Endothelial cell of umbilical vein (primary cell): ENCODE measurements around the gene RNASEH1. TPM values are rescaled to one million over a fixed set of nuclear protein-coding genes. Genes with fewer than 3 reads are reported as not detected.
A peak's percentile ranks its signal among the peaks of the same experiment; 100 is the strongest.
"Not testable (repeated sequence)": the region's sequence is repeated elsewhere in the genome, so short reads cannot be mapped to it uniquely, and the experiment has no call there.

Experiments used
- BruUV-seq: library from RNA; stranded (reverse); fragments of 400-500 nt; replicated peaks from 2 replicates; lab custom pipeline; 2021; lab: Mats Ljungman, UMichigan
- CTCF ChIA-PET: fragments of 300-600, 350-600 bp; sonication (Branson Sonifier 250); formaldehyde crosslinking; loops from one replicate; lab custom pipeline; 2021; ENCODE audit warnings: antibody characterized with exemption, inconsistent platforms; lab: Charles Lee
- POLR2A ChIA-PET: fragments of 300-600, 350-600 bp; sonication (Branson Sonifier 250); formaldehyde crosslinking; loops from one replicate; lab custom pipeline; 2021; ENCODE audit warnings: antibody characterized with exemption, inconsistent platforms; lab: Charles Lee
- DNase-seq: peaks from one replicate; pipeline ENCODE4 v3.0.0-alpha.2; 2011; ENCODE audit warnings: low read depth, low spot score
- FAIRE-seq: peaks from 2 replicates; lab custom pipeline; 2011; peaks lifted over from hg19 to GRCh38; lab: Jason Lieb, UNC
- H2AFZ ChIP-seq: 2 replicates; pipeline ENCODE4 v1.6.0; 2012; ENCODE audit warnings: low read depth, low read length, control low read depth, inconsistent platforms
- H3K27ac ChIP-seq: 2 replicates; pipeline ENCODE4 v1.5.1; 2011; ENCODE audit warnings: low read depth, mild to moderate bottlenecking, control low read depth, low read length, moderate library complexity; ENCODE audit not compliant: insufficient read depth
- H3K27me3 ChIP-seq, 2 experiments: 2 replicates each; pipeline versions ENCODE4 v1.6.0 to v1.6.1; 2011; ENCODE audit warnings: low read length in 2 of 2, mixed read lengths in 1 of 2; ENCODE audit not compliant: control insufficient read depth in 2 of 2, insufficient read depth in 2 of 2
- H3K36me3 ChIP-seq, 2 experiments: 2 replicates in 1 of 2; 3 replicates in 1 of 2; pipeline ENCODE4 v1.5.1; 2011; ENCODE audit warnings: low read length in 2 of 2, mild to moderate bottlenecking in 1 of 2, moderate library complexity in 1 of 2; ENCODE audit not compliant: control insufficient read depth in 2 of 2, insufficient read depth in 2 of 2; ENCODE audit errors: extremely low read depth in 1 of 2
- H3K4me1 ChIP-seq: 3 replicates; pipeline ENCODE4 v1.5.1; 2011; ENCODE audit warnings: mild to moderate bottlenecking, low read length; ENCODE audit not compliant: control insufficient read depth, insufficient read depth; ENCODE audit errors: extremely low read depth
- H3K4me2 ChIP-seq: 2 replicates; pipeline ENCODE4 v1.6.1; 2011; ENCODE audit warnings: low read length, control low read depth, mixed read lengths; ENCODE audit not compliant: insufficient read depth
- H3K4me3 ChIP-seq, 3 experiments: fragments of 200-600 bp in 1 of 3; sonication (generic), shearing (Covaris generic) in 1 of 3; replicated peaks in 1 of 3; 2 replicates each; pipeline ENCODE4 v1.5.1; 2011 to 2016; ENCODE audit warnings: control low read depth in 3 of 3, low read length in 3 of 3, mild to moderate bottlenecking in 2 of 3, inconsistent platforms in 1 of 3, low read depth in 1 of 3, moderate library complexity in 1 of 3; ENCODE audit not compliant: insufficient read depth in 1 of 3
- H3K79me2 ChIP-seq: 2 replicates; pipeline ENCODE4 v1.6.0; 2012; ENCODE audit warnings: low read length, inconsistent platforms; ENCODE audit not compliant: control insufficient read depth, insufficient read depth
- H3K9ac ChIP-seq: replicated peaks from 2 replicates; pipeline ENCODE3; 2011; ENCODE audit warnings: low read length, control low read depth; ENCODE audit not compliant: insufficient read depth; ENCODE audit errors: extremely low read depth
- H3K9me1 ChIP-seq: replicated peaks from 3 replicates; pipeline ENCODE4 v1.6.0; 2011; ENCODE audit warnings: mild to moderate bottlenecking, low read length; ENCODE audit not compliant: control insufficient read depth, insufficient read depth; ENCODE audit errors: extremely low read depth
- H3K9me3 ChIP-seq: replicated peaks from 2 replicates; pipeline ENCODE4 v1.5.1; 2012; ENCODE audit warnings: low read length, inconsistent platforms; ENCODE audit not compliant: control insufficient read depth, insufficient read depth
- H4K20me1 ChIP-seq: replicated peaks from 2 replicates; pipeline ENCODE3; 2011; ENCODE audit warnings: mild to moderate bottlenecking, low read length; ENCODE audit not compliant: control insufficient read depth, insufficient read depth; ENCODE audit errors: extremely low read depth
- CTCF ChIP-seq, 2 donors: IDR thresholded peaks; 1 replicate in 1 of 2; 2 replicates in 1 of 2; pipeline ENCODE4 v1.5.1; 2011; ENCODE audit warnings: low read length in 2 of 2, mild to moderate bottlenecking in 2 of 2, moderate library complexity in 2 of 2, control low read depth in 1 of 2, inconsistent platforms in 1 of 2, low read depth in 1 of 2; ENCODE audit not compliant: insufficient read depth in 1 of 2; ENCODE audit errors: extremely low read depth in 1 of 2
- FOS ChIP-seq: IDR thresholded peaks from 2 replicates; pipeline ENCODE4 v1.6.1; 2011; ENCODE audit warnings: mild to moderate bottlenecking, low read length, moderate library complexity, borderline replicate concordance; ENCODE audit not compliant: insufficient read depth
- GATA2 ChIP-seq: IDR thresholded peaks from 2 replicates; pipeline ENCODE4 v1.7.0; 2011; ENCODE audit warnings: low read depth, mild to moderate bottlenecking, moderate library complexity, mixed read lengths, low read length; ENCODE audit not compliant: insufficient read length, insufficient read depth
- MYC ChIP-seq: IDR thresholded peaks from one replicate; pipeline ENCODE4 v1.6.1; 2011; ENCODE audit warnings: mild to moderate bottlenecking, low read depth, low read length
- POLR2AphosphoS5 ChIP-seq: IDR thresholded peaks from 2 replicates; pipeline ENCODE4 v1.6.1; 2012; ENCODE audit warnings: low read depth, mild to moderate bottlenecking, control low read depth, low read length, moderate library complexity; ENCODE audit not compliant: insufficient read depth
- dilution Hi-C: fragments of 300-500 bp; cut with MboI; formaldehyde crosslinking; loops from one replicate; pipeline ENCODE4 v1.15.0; 2019; ENCODE audit warnings: low sequenced_read_pairs; ENCODE audit not compliant: extremely low pct_ligation_motif_present
- intact Hi-C: fragments of 100-400 bp; cut with micrococcal nuclease; formaldehyde crosslinking; loops from one replicate; pipeline ENCODE4 v1.10.0; 2022
- polyA plus RNA-seq, 4 experiments: library from polyadenylated mRNA; depleted of rRNA in 3 of 4; stranded (reverse) in 3 of 4; unstranded in 1 of 4; fragments of >200 nt; gene quantifications; 2 replicates each; pipeline versions ENCODE4 v1.2.1 to v1.2.3, GENCODE V29; 2011 to 2012; ENCODE audit warnings: missing spikeins in 1 of 4
- total RNA-seq: library from RNA; stranded (reverse); gene quantifications from 2 replicates; pipeline ENCODE4 v1.2.3, GENCODE V29; 2021

The RNASEH1 gene
- total and polyA plus RNA-seq, 2 donors (not counting 3 experiments of a cell fraction or from before 2014, with no cell fraction given) = 12.8 to 30.8 TPM

DNA sequence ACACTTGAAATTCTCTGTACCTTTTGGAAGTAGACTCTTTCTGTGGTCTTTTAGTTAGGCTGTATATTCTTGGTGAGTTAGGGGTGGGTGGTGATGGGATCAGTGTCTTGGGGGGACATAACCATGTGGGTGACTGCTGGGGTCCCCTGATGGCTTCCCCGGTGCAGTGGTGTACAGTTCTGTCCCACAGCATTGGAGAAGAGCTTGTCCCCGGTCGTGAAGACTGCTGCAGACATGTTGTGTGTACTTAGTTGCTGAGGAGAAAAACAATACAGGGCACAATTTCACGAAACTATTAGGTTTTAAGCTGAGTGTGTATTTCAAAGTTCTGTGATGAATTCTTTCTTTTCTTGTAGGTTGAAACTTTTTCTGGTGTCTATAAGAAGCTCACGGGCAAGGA lies 22.3 kb upstream of the RNASEH1 start:
- H3K79me2 ChIP-seq = peaks cover 57% of the 10 kb centered on the region
- H3K27me3 ChIP-seq = no peaks in the 10 kb centered on the region
- no peak overlapping the region for H3K27ac ChIP-seq
- no peak for DNase-seq
- no peak overlapping the region for H3K4me2 ChIP-seq
- FAIRE-seq = no peak
- no peaks in the 10 kb centered on the region for H3K9me1 ChIP-seq
- intact Hi-C loops (no loop called here), dilution Hi-C loops (no loop called here)
- peaks cover 23 to 41% of the 10 kb centered on the region in 2 experiments for H3K36me3 ChIP-seq
- TF ChIP-seq GATA2 (no peak), CTCF (IDR thresholded peaks at IDR 0.05; ENCODE audit: extremely low read depth in 1 of 2, insufficient read depth in 1 of 2, low read depth in 1 of 2, low read length in 2 of 2) (no peak), POLR2AphosphoS5 (no peak), FOS (no peak), MYC (no peak)
- H3K9ac ChIP-seq = no peak overlapping the region
- H3K4me1 ChIP-seq = peaks cover 31% of the 10 kb centered on the region
- H3K9me3 ChIP-seq = no peaks in the 10 kb centered on the region
- POLR2A ChIA-PET = no interaction called here
- CTCF ChIA-PET = no interaction called here
- no peak overlapping the region for H2AFZ ChIP-seq
- no TSS peak for BruUV-seq
- H4K20me1 ChIP-seq = peaks cover 19% of the 10 kb centered on the region
- H3K4me3 ChIP-seq = no peak overlapping the region

- dilution Hi-C loops (no loop called here), intact Hi-C loops (loop anchor here (5.0 kb wide), 1 partner anchor 73 kb away; no protein-coding TSS in a partner anchor)
- Histone ChIP-seq H3K4me1 (peaks cover 31% of the 10 kb centered on the region), H3K9me1 (no peaks in the 10 kb centered on the region), H3K9ac (peak overlapping the region; percentile 21), H4K20me1 (peaks cover 19% of the 10 kb centered on the region), H3K36me3 (peaks cover 22 to 41% of the 10 kb centered on the region in 2 experiments), H3K9me3 (no peaks in the 10 kb centered on the region), H3K4me2 (peak overlapping the region; percentile 85), H3K27me3 (no peaks in the 10 kb centered on the region), H3K27ac (peak overlapping the region; percentile 14), H3K4me3 (peak overlapping the region in 1 of 3 experiments; percentile 55), H3K79me2 (peaks cover 60% of the 10 kb centered on the region), H2AFZ (no peak overlapping the region)
- DNase-seq = no peak
- CTCF ChIA-PET = interaction anchor here (0.7 to 1.4 kb wide), 2 partner anchors 8 to 16 kb away, joined by 3 to 4 read pairs; partner anchors contain the start of gene COLEC11
- POLR2A ChIA-PET = no interaction called here
- BruUV-seq = no TSS peak
- TF ChIP-seq FOS = peak; percentile 15
- TF ChIP-seq MYC = no peak
- no peak for FAIRE-seq
Measured at GRCh38 chr2:3578987-3579386, 20.9 kb upstream of the RNASEH1 start.

GRCh38 chr2:3576263-3576630 lies 18.1 kb upstream of the RNASEH1 start:
- Histone ChIP-seq H3K79me2 (peaks cover 58% of the 10 kb centered on the region), H3K4me1 (peaks cover 31% of the 10 kb centered on the region), H3K4me2 (peak overlapping the region; percentile 85), H4K20me1 (peaks cover 19% of the 10 kb centered on the region), H3K4me3 (peak overlapping the region; percentile 37 to 82 (median 73)), H3K36me3 (peaks cover 14 to 35% of the 10 kb centered on the region in 2 experiments), H3K27ac (peak overlapping the region; percentile 54), H3K9ac (peak overlapping the region; percentile 81)
- H3K9me3 ChIP-seq, FAIRE-seq, H3K27me3 ChIP-seq, DNase-seq, dilution Hi-C loops, H3K9me1 ChIP-seq, H2AFZ ChIP-seq, BruUV-seq: not testable (repeated sequence)
- intact Hi-C loops = loop anchor here (5.0 kb wide), 1 partner anchor 76 kb away; no protein-coding TSS in a partner anchor
- ChIA-PET CTCF (interaction anchor here (1.3 kb wide), 1 partner anchor 18 kb away, joined by 3 read pairs; the partner anchor contains the start of gene RNASEH1), POLR2A (interaction anchor here (1.1 to 1.3 kb wide), 3 partner anchors 8 to 58 kb away, joined by 3 to 6 read pairs (median 4); partner anchors contain the start of gene RNASEH1)
